Measurements from ENCODE around the gene ID2.

The ID2 gene

DNA sequence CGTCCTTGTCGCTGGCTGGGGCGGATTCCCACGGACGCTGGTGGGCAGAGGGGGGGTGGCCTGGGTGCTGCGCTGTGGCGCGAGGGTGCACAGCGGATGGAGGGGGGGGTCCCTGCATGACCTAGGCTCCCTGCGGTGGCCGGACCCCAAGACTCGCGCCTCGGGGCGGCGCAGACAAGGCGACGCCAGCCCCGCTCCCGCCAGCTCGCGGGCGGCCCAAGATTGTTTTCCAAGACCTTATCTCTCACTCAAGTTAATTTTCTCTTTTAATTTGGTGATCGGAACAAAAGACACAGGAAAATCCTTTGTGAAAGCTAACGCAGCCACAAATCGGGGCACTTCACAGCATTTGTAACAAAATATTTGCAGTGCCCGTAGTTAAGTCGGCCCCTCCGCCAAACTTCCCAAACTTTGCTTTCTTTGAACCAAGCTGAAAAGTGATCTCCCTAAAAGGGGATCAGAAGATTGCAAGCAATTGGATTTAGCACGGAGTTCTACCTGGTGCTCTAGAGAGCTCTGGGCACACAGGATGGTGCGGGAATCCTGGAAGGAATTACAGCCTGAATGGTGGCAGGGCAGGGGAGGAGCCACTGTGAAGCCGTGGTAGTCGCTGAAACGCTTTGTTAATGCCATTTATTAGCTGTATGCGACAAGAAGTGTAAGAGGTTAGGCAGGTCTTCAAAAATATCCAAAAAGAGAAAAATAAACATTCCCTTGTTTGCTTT, 4.8 kb upstream of the ID2 start:
- TF ChIP-seq, protein P1, sequence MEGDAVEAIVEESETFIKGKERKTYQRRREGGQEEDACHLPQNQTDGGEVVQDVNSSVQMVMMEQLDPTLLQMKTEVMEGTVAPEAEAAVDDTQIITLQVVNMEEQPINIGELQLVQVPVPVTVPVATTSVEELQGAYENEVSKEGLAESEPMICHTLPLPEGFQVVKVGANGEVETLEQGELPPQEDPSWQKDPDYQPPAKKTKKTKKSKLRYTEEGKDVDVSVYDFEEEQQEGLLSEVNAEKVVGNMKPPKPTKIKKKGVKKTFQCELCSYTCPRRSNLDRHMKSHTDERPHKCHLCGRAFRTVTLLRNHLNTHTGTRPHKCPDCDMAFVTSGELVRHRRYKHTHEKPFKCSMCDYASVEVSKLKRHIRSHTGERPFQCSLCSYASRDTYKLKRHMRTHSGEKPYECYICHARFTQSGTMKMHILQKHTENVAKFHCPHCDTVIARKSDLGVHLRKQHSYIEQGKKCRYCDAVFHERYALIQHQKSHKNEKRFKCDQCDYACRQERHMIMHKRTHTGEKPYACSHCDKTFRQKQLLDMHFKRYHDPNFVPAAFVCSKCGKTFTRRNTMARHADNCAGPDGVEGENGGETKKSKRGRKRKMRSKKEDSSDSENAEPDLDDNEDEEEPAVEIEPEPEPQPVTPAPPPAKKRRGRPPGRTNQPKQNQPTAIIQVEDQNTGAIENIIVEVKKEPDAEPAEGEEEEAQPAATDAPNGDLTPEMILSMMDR (IDR thresholded peaks at IDR 0.05) = no peak
- no peaks in the 10 kb centered on the region for H3K9me3 ChIP-seq (ENCODE audit: control insufficient read depth, low read length)
- peak overlapping the region; percentile 85 for H3K4me3 ChIP-seq (ENCODE audit: low read depth, low read length)
- peak overlapping the region; percentile 98 for H3K4me2 ChIP-seq (ENCODE audit: low read length)
- H3K27ac ChIP-seq = peak overlapping the region; percentile 99
- H3K4me1 ChIP-seq = peaks cover 14% of the 10 kb centered on the region
- H3K9ac ChIP-seq = peak overlapping the region; percentile 91
- H2AFZ ChIP-seq = peak overlapping the region; percentile 91
- H3K27me3 ChIP-seq (ENCODE audit: control insufficient read depth, insufficient read depth, low read length) = no peaks in the 10 kb centered on the region
- H3K79me2 ChIP-seq = peaks cover 18% of the 10 kb centered on the region
- no peaks in the 10 kb centered on the region for H3K36me3 ChIP-seq (ENCODE audit: control insufficient read depth, insufficient read depth, low read length)

DNA sequence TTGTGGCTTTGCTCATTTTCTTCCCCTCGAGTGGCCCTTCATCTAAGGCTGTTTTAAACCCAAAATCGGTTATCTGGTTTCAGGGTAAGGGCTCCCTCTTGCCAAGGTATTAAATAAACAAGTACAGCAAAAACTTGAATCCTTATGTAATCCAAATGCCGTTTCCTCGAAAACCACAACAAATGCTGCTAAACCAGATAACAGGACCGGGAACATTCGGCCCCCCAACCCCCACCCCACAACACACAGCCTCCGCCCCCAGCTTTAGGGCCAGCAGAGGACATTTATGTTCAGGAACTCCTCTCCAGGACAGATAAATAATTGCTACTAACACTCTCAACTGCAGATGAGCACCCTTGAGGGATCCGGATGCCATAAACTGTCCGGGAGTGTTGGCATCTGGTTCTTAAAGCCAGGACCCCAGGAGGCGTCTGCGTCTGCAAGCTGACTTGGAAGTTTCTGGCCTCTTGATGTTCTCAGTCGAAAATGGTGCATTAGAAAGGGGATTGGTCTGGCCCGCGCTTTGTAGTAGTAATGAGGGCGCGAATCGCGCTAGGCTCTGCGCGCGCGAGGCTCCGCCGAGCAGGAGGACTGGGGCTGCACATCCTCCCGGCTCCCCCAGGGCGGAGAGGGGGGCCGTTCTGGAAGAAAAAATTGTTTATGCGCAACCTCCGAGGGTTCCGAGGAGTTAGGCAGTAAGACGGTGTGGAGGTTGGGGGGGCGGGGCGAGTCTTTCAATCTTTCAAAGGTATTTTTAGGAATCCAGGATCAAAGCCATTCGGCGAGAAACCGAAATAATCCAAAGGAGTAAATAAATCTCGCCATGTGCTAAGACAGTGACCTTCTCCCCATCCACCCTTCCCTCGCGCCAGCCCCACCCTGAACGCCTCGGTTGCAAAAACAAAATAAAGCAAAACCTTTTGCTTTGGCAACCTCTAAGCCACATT, 3.9 kb upstream of the ID2 start:
- Histone ChIP-seq H2AFZ (peak overlapping the region; percentile 91), H3K4me1 (peaks cover 14% of the 10 kb centered on the region), H3K27me3 (ENCODE audit: control insufficient read depth, insufficient read depth, low read length) (no peaks in the 10 kb centered on the region), H3K36me3 (ENCODE audit: control insufficient read depth, insufficient read depth, low read length) (peaks cover 7% of the 10 kb centered on the region), H3K4me3 (ENCODE audit: low read depth, low read length) (peak overlapping the region; percentile 85), H3K9me3 (ENCODE audit: control insufficient read depth, low read length) (no peaks in the 10 kb centered on the region), H3K9ac (peak overlapping the region; percentile 91), H3K79me2 (peaks cover 25% of the 10 kb centered on the region), H3K4me2 (ENCODE audit: low read length) (peak overlapping the region; percentile 98), H3K27ac (peak overlapping the region; percentile 99)
- TF ChIP-seq, protein P1 (IDR thresholded peaks at IDR 0.05) = no peak

DNA sequence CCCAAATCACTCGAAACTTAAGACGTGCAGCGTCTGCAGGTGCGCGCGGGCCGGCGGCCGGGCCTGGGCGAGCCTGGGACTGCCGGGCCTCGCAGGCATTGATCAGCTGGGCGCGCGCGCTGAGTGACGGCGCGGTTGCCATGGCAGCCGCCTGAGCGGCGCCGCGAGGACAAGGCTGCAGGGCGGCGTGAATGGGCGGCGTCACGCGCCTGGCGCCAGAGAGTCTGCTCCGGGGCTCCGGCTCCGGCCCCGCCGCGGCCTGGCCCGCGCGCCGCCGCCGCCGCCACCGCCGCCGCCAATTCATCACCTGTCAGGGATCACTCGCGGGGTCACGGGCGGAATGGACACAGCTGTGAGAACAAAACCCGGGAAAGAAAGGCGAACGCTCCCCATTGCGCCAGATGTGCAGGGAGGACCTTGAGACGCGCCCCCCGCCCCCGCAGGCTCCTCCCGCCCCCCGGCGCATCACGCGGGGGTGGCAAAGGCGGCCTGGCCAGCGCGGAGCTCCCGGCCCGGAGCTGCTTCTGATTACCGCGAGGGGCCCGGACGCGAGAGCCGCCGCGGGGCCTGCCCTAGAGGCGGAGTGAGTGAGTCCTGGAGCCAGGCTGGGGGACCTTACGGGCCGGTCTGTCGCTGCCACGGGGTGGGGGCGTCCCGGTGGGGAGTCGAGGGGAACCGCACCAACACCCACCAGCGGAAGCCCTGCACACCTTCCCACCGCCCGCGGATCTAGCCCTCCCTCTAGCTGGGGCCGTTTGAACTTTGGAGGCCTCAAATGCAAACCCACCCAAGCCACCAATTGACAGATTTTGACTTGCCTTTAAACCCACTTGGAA, 2.9 kb upstream of the ID2 start:
- Histone ChIP-seq H3K4me1 (peaks cover 14% of the 10 kb centered on the region), H3K27me3 (ENCODE audit: control insufficient read depth, insufficient read depth, low read length) (no peaks in the 10 kb centered on the region), H3K4me3 (ENCODE audit: low read depth, low read length) (peak overlapping the region; percentile 98), H3K4me2 (ENCODE audit: low read length) (peak overlapping the region; percentile 99), H3K27ac (peak overlapping the region; percentile 99), H3K79me2 (peaks cover 28% of the 10 kb centered on the region), H3K9ac (peak overlapping the region; percentile 98), H3K9me3 (ENCODE audit: control insufficient read depth, low read length) (no peaks in the 10 kb centered on the region), H2AFZ (peak overlapping the region; percentile 63), H3K36me3 (ENCODE audit: control insufficient read depth, insufficient read depth, low read length) (peaks cover 9% of the 10 kb centered on the region)
- TF ChIP-seq, protein P1 (IDR thresholded peaks at IDR 0.05) = peak; percentile 24

DNA sequence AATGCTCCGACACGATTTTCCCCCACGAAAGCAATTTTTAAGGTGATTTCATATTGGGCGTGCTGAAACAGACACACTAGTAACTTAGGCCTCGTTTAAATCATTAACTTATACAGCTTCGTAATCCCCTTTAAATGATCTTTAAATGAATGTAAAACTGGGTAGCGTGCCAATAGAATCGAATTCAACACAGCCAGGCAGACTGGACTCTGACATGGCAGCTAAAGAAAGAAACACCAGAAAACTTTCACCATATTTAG, 2.4 kb upstream of the ID2 start:
- H3K79me2 ChIP-seq = peaks cover 28% of the 10 kb centered on the region
- H3K4me2 ChIP-seq (ENCODE audit: low read length) = peak overlapping the region; percentile 99
- no peak overlapping the region for H2AFZ ChIP-seq
- H3K9me3 ChIP-seq (ENCODE audit: control insufficient read depth, low read length) = no peaks in the 10 kb centered on the region
- H3K4me1 ChIP-seq = peaks cover 14% of the 10 kb centered on the region
- H3K36me3 ChIP-seq (ENCODE audit: control insufficient read depth, insufficient read depth, low read length) = peaks cover 9% of the 10 kb centered on the region
- H3K4me3 ChIP-seq (ENCODE audit: low read depth, low read length) = peak overlapping the region; percentile 98
- peak overlapping the region; percentile 99 for H3K27ac ChIP-seq
- H3K9ac ChIP-seq = peak overlapping the region; percentile 98
- H3K27me3 ChIP-seq (ENCODE audit: control insufficient read depth, insufficient read depth, low read length) = no peaks in the 10 kb centered on the region
- TF ChIP-seq, protein P1 (IDR thresholded peaks at IDR 0.05) = no peak
